Measurements from ENCODE around the gene GNG3. TPM values are rescaled to one million over a fixed set of nuclear protein-coding genes. Genes with fewer than 3 reads are reported as not detected.

GNG3 gene
- total and polyA plus RNA-seq, 2 of the 4 experiments (the other 2 are of a cell fraction) = not detected

- Histone ChIP-seq H3K27ac (ENCODE audit: insufficient read depth, low read length) (peak overlapping the region; percentile 96), H2AFZ (replicated peaks; ENCODE audit: low read length, poor library complexity) (peak overlapping the region; percentile 98), H4K8ac (ENCODE audit: low read depth in 2 of 2, low read length in 2 of 2) (peak overlapping the region; percentile 91 to 98), H2AK5ac (ENCODE audit: low read depth, low read length) (peak overlapping the region; percentile 74), H2BK120ac (ENCODE audit: low read depth, low read length) (peak overlapping the region; percentile 59; the same call in 1 of the 2 replicates), H4K20me1 (ENCODE audit: insufficient read depth, low read length) (peaks cover 8% of the 10 kb centered on the region), H3K4me3 (ENCODE audit: insufficient read depth, low read depth, low read length) (peak overlapping the region; percentile 74), H2AK9ac (replicated peaks; ENCODE audit: low read depth, low read length, poor library complexity) (peak overlapping the region; percentile 93), H3K23ac (ENCODE audit: low read depth, low read length) (peak overlapping the region; percentile 98), H3K4me1 (ENCODE audit: control insufficient read depth, insufficient read depth, low read length) (peaks cover 10% of the 10 kb centered on the region), H3K18ac (ENCODE audit: low read depth, low read length) (peak overlapping the region; percentile 66), H3K14ac (replicated peaks; ENCODE audit: low read depth, low read length) (peak overlapping the region; percentile 97), H4K91ac (ENCODE audit: insufficient read depth, low read depth, low read length) (peak overlapping the region; percentile 89), H4K5ac (ENCODE audit: low read depth, low read length) (peak overlapping the region; percentile 97), H3K4ac (ENCODE audit: low read depth, low read length) (peak overlapping the region; percentile 93), H3K4me2 (ENCODE audit: low read depth, low read length) (peak overlapping the region; percentile 96), H3K27me3 (ENCODE audit: control insufficient read depth, insufficient read depth, low read length) (no peaks in the 10 kb centered on the region), H2BK15ac (ENCODE audit: low read depth, low read length) (peak overlapping the region; percentile 37; the same call in 1 of the 3 replicates), H3K56ac (ENCODE audit: extremely low read depth, insufficient read depth, low read length) (peak overlapping the region; percentile 92), H3K79me1 (ENCODE audit: low read depth in 1 of 2, low read length in 2 of 2) (peaks cover 29 to 59% of the 10 kb centered on the region in 2 experiments), H2BK5ac (ENCODE audit: low read depth, low read length, poor library complexity, severe bottlenecking) (peak overlapping the region; percentile 68), H3K9me3 (ENCODE audit: control insufficient read depth, insufficient read depth, low read length) (no peaks in the 10 kb centered on the region), H3K36me3 (ENCODE audit: control insufficient read depth, insufficient read depth, low read length) (peaks cover 16% of the 10 kb centered on the region), H3K9me1 (ENCODE audit: insufficient read depth, low read length) (peaks cover 9% of the 10 kb centered on the region), H2BK20ac (ENCODE audit: low read depth, low read length) (no peak overlapping the region), H3K9ac (ENCODE audit: low read depth, low read length) (peak overlapping the region; percentile 95)
- intact Hi-C loops (cut with micrococcal nuclease) = loop anchor here (1.0 kb wide), 1 partner anchor 8 kb away; the partner anchor contains the start of gene UBXN1
- CTCF ChIA-PET = no interaction called here
- ATAC-seq (ENCODE audit: low read depth) = peak; percentile 31
- in situ Hi-C loops (cut with MboI; ENCODE audit: low sequenced_read_pairs) = no loop called here
- TF ChIP-seq MAZ (IDR thresholded peaks at IDR 0.05; ENCODE audit: borderline replicate concordance, low read depth, low read length) (no peak), RCOR1 (IDR thresholded peaks at IDR 0.05; ENCODE audit: insufficient replicate concordance, low read length) (peak; percentile 13)
- DNase-seq = no peak
- WGBS, 2 experiments (ENCODE audit: extremely low coverage in 2 of 2, insufficient read length in 1 of 2) = 2% methylated on average over 8 of the region's 17 CpGs; no CpG with 5 or more reads in 1 of the 2 experiments
- POLR2A ChIA-PET (ENCODE audit: unreplicated experiment) = interaction anchor here (0.5 to 1.4 kb wide), 2 partner anchors 18 to 30 kb away, joined by 5 to 17 read pairs; partner anchors contain the start of gene INTS5
- no TSS peak for BruUV-seq (replicated peaks)
- dilution Hi-C loops (cut with HindIII; ENCODE audit: low sequenced_read_pairs, unreplicated experiment) = no loop called here
Observed at GRCh38 chr11:62671236-62671607, 36.3 kb upstream of the GNG3 start.

Measured in IMR-90 (cell line).